ENCODE results near the gene LARGE1.

Gene LARGE1

DNA sequence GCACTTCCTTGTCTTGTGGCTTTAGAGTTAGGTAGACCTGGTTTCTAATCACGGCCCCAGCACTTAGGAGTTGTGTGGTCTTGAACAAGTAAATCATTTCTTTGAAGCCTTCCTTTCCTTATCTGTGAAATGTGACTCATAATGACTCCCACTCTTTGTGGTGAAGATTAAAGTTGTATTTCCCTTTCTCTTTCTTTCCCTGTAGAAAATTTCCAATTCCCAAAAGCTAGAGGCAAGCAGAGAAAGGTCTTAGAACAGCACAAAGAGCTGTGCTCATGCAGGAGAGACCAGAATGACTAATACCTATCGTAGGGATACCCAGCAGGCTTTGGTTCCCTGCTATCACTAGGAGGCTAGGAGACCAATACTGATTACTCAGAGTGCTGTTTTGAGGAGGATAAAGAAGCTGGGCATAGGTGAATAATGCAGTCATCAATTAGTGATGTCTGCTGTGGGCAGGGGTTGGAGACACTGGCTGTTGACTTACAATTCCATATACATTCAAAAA lies 591.4 kb downstream of the LARGE1 start:
- peak; percentile 49 for DNase-seq

DNA sequence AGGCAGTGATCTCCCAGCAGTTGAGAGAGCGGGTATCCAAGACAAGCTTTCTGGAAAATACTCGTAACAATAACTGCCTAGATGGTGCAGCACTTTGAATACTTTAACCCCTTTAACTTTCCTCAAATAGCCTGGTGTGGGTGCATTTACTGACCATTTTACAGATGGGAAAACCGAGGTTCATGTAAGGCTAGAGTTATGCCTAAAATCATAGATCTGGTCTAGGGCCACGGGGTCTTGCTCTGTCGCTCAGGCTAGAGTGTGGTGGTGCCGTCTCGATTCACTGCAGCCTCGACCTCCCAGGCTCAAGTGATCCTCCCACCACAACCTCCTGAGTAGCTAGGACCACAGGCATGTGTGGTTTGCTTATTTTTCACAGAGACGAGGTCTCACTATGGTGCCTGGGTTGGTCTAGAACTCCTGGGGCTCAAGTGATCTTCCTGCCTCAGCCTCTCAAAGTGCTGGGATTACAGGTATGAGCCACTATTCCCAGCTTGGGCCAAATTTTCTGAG lies 592.9 kb downstream of the LARGE1 start:
- no peak for DNase-seq

DNA sequence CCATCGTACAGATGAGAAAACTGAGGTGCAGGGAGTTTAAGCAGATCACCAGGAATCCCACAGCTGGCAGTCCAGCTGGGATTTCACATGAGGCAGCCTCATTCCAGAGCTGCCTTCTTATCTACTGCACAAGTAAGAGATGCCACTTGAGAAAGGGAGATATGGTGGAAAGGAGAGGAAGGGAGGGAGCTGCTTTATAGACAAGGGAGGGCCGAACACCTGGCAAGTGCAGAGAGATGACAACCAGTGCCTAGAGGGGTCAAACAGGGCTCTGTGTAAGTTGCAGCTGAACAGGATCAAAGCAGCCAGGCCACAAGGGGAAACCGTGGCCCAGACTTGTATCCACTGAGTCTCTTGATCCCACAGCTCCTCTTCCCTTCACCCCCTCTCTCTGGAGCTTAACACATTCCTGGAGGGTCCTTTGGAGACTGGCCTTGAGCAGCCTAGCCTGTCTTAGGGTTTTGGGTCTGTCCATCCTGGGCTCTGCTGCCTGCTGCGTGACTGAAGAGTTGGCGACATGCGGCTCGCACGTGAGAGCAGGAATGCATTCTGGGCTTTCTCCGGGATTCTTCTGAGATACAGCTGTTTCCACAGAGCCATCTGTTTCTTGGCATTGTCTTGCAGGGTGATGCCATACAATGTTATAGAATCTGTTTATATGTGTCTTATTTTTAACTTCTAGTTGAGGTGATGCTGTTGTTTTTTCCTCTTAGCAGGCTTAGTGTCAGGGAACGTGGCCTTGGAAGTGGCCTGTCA lies 593.6 kb downstream of the LARGE1 start:
- DNase-seq: no peak

DNA sequence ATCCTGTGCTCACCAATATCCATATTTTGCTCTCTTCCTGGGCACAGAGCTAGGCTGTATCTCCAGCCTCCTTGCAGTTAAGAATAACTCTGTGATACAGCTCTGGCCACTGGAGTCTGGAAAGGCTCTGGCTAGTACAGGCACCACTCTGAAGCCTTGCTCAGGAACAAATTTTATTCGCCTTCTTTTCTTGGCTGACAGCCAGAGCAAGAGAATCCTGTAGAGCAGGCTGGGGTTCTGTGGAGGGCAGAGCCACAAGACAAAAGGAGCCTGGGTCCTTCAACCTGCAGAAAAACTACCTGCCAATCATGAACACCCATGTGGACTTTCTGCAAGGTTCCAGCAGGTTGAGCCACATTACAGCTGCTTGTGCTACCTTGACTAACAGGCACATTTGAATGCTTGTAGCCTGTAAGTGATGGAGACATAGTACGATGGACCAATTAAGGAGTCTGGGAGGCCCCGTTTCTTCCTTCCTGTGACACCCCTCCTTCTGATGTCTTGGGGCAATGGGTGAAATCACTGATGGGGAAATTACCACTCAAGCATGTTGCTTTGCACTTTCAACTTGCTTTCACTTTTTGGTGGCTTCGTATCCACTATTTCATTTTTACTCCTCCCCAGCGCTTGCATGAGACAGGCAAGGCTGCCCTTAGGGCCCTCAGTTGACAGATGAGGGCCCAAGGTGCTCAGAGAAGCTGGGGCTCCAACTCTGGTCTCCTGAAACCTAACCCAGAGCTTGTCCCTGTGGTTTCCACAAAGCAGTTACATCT lies 594.9 kb downstream of the LARGE1 start:
- no peak for DNase-seq

DNA sequence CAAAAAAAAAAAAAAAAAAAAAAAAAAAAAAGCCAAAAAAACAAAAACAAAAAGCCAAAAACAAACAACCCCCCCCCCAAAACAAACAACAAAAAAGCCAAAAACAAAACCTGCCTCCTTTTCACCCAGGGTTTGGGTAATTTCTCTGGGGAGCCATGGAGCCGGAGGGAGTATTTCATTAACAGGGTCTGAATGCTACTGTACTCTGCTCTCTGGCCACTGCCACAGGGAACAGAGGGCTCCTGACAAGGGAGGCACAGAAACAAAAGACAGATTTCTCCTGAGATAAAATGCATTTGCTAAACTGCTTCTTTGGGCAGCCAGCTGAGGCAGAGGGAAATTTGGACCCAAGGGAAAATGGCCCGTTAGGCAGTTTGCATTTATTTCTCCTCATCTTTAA lies 596.0 kb downstream of the LARGE1 start:
- DNase-seq: no peak

DNA sequence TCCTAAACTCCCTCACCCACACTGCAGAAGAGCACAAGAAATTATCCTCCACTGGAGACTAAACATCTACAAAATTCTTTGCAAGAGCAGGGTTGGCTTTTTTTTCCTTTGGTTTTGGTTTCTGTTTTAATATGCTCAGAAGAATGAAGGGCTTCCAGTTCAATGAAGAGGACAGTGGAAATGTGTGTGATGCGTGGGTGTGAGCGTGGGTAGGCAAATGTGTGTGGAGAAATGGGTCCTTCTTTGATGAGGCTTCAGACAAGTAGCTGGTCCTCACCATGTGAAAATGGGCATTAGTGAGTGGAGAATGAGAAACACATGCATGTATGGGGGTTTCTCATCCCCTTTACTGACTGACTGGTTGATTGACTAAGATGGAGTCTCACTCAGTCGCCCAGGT lies 598.8 kb downstream of the LARGE1 start:
- no peak for DNase-seq

DNA sequence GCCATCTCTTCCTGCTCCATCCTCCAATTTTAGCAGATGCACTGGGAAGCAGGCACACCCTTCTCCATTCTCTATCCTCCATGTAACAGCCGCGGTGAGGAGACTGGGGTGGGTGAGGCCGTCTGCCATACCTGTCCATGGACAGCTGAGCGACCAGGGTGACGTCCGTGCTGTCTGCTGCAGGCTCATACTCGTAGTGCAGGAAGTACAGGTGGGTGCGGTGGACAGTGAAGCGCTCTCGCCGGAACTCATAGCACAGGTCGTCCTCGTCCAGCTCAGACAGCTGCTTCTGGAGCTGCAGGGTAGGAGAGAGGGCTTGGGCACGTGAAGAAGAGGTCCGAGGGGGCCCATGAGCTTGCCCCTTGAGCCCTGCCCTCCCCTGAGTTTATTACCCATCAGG lies 604.3 kb downstream of the LARGE1 start:
- DNase-seq: no peak

DNA sequence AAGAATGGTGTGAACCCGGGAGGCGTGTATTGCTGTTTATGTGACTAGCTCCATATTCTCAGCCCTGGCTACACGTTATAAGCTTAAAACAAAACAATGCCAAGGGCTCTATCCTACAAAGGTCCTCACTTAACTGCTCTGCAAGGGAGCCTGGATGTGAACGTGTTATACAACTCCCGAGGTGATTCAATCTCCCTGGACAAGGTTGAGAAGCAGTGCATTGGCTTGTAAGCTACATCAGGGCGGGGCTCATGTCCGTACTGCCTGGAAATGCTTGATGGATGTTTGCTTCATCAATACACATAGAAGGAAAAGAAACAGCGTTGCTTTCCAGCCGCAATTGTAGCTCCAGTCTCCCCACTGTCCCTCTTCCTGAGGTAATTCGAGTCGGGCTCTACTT lies 605.2 kb downstream of the LARGE1 start:
- DNase-seq: no peak

DNA sequence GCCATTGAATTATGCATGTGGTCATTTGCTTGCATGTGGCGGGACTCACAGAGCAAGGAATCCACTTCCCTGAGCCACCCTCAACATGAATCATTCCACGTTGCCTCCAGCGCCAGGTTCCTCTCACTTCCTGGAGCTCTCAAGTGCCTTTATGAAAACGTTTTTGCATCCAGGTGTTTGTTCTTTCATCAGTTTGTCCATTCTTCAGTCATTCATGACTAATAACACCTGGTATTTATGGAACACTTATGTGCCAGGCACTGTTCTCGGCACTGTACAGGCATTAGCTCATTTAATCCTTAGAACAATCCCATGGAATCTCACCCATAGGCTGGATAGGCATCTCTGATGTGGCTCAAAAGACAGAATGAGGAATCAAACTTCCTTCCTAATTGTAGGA lies 606.0 kb downstream of the LARGE1 start:
- no peak for DNase-seq

DNA sequence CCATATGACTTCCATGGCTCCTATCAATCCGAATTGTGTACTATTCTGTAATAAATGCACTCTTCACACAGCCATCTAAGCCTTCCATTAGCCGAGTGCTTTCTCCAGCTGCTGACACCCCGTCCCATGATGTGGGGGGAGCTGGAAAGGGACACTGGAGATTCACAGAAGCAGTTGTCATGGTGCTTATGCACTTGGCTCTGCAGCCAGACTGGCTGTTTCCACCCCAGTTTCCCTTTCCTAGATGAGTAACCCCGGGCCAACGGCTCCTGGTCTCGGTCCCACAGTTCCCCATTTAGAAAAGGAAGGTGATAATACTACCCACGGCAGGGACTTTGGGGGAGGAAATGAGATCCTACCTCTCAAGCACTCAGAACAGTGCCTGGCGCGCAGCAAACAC lies 617.2 kb downstream of the LARGE1 start:
- DNase-seq: no peak

DNA sequence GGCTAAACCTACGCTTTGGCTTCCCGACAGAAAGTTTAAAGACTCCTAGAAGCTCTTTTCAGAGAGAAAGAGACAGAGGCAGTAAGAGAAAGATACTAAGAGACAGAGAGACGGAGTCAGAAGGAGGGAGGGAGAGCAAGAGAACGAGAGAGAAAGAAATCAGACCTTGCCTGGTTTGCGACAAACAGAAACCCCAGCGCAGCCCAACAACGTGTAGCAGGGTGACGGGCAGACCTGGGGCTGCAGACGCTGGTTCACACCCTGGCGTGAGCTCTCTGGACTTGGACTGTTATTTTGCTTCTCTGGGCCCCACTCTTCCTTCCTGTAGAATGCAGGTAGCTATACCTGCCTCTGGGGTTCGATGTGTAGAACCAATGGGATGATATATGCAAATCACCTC lies 617.7 kb downstream of the LARGE1 start:
- DNase-seq: no peak

DNA sequence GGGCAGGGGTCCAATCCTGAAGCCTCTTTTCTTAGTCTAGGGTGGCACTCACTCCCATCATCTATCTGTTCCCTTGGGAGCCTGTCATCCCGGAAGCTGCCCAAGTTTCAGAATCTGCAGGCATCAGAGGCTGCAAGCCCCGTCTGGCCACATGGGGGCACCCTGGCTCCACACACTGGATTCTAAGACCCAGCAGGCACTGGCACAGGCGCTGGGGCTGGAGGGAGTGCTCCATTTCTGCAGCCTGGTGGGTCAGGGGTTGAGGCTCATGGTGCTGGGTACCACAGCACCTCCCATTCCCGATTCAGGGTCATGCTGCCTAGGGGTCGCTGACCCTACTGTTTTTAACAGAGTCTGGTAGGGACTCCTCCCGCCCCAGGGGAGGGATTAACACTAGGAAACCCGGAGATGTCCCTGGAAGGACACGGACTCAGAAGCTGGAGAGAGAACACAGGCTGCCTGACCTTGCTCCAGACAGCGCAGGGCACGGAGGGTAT lies 618.2 kb downstream of the LARGE1 start:
- DNase-seq: peak; percentile 79

DNA sequence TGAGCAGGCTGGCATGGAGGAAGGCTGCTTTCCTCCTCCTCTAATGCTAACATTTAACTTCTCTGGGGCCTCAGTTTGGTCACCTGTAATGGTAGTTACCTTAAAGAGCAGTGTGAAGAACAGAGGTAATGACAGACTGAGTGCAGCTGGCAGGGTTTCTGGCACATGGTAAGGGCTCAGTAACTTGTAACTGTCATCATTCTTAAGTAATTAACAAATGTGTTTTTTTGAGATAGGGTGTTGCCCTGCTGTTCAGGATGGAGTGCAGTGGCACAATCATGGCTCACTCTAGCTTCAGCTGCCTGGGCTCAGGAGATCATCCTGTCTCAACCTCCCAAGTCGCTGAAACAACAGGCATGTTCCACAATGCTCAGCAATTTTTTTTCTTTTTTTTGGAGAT lies 620.1 kb downstream of the LARGE1 start:
- DNase-seq: no peak

DNA sequence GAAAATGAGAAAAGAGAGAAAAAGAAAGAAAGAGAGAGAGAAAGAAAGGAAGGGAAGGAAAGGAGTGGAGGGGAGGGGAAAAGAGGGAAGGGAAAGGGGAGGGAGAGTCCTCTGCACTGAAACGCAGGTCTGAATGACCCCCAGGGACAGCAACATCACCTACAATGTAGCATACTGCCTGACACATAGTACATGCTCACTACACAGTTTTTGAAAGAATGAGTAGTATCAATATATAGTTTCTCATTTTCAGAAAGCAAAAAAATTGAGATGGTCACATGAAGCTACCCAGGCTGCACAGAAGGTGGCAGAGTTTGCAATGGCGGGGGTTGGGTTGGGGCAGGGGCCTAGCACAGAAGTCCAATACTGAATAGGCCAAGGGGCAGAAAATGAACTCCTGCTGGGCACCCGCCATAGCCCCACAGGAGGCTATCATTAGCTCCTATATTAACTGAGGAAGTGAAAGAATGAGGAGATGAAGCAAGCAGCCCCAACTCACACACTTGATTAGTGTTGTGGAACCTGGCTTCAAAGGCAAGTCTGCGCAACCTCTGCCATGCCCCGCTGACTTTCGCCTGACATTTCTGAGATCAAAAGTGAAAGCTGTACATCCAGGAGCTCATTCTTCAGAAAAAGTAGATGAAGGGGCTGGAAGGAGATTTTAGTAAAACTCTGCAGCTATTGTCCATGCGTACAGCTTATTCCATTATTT lies 620.9 kb downstream of the LARGE1 start:
- DNase-seq: no peak

DNA sequence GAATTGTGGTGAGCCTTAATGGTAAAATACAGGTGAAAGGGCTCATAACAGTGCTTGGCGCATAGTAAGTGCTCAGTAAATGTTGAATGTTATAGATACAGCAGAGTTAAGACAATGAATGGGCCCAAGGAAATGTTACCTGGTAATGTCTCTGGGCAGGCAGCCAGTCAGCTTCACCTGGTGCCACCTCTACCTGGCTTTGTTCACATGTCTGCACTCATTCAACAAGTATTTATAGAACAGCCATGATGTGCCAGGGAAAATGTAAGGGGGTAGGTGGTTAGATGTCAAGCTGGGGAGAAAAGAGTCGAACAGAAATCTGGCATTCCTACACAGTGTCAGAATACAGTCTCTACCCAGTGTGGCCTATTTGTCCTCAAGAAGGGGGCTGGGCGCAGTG lies 623.3 kb downstream of the LARGE1 start:
- DNase-seq: no peak

DNA sequence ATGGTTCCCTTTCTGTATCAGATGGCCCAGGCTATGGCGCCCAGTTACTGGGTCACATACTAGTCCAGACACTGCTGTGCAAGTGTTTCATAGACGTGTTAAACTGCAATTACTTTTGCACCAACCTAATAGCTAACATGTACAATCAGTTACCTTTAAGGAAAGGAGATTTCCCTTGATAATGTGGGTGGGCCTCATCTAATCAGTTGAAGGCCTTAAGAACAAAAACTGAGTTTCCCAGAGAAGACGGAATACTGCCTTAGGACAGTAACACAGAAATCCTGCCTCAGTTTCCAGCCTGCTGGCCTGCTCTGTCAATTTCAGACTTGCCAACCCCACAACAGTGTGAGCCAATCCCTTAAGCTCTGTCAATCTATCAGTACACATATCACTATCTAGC lies 632.2 kb downstream of the LARGE1 start:
- no peak for DNase-seq

DNA sequence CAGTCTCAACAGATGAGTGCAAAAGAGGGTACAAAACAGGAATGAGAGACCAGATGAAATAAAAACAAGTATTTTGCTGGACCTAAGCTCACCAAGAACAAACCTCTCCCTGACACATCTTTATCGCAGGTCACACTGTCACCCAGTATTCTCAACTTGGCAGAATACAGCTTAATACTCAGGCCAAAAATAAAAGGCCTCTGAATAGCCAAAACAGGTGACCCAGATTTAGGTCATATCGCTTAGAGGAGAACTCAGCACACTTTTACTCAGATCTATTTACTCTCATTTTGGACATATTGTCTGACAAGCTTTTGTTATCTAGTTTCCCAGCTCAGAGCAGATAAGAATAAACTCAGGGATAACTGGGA lies 645.2 kb downstream of the LARGE1 start:
- no peak for DNase-seq

DNA sequence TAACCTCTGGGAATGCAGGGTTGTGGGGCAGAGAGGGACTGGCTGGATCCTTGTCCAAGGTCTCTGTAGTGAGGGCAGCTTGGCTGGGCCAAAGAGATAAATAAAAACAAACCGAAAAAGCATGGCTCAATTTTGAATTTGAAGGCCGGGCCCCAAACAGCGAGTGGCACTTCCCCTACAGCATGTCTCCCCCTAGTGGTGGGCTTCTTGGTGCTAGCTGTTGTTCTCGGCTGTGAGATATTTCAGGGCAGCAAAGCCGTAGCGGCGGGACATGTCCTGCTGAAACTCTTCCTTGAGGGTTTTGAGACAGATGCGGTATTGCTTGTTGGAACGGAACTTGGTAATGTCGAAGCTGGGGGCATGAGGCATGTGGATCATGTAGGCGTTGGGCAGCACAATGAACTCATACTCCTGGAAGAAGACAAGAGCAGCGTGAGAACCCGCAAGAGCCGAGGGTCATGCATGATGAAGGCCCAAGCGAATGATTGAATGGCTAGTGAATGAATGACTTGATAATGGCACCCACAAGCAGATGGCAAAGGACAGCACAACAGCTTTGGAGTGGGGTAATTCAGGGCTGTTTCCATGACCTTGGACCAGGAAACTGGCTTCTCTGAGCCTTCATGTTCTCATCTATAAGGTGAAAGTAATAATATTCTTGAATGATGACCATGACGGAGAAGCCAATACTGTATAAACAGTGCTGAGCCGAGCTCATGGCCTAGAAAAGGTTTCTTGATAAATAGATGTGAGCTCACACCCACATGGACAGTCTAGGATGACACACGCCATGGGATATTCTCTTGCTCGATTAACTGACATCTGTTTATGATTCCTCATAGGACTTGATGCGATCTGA lies 645.8 kb downstream of the LARGE1 start:
- peak; percentile 36 for DNase-seq

DNA sequence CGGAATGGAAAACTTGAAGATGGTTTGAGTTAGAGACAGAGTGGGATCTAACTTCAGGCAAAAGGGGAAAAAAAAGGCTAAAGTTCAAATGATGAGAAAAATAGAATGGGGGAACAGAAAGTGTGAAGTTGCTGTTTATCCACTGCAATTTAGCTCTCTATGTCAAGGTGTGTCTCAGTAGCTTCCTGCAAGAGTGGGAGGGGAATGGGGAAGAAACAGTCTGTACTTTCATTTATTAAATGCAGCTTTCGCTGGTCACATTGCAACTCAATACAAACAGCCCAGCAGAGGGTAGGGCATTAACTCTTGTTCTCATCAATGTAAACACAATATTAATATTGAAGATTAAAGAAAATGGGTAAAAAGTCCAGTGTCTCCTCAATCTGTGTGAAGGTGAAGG lies 647.4 kb downstream of the LARGE1 start:
- no peak for DNase-seq

DNA sequence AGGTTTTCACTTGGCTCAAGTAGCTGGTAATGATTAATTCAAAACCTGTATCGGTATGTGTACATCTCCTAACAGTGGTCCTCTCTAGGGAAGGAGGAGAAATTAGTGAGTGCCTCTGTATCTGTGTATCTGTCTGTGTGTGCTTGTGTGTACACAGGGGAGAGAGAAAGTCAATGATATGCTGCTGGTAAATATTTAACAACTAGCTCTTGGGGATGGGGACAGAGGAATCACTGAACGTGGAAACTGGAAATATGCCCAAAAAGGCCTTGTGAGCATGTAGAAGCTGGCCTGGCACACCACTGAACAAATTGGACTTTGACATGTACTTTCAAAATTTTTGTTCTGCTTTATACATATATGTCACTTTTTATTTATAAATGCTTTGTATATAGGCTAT lies 648.1 kb downstream of the LARGE1 start:
- no peak for DNase-seq

DNA sequence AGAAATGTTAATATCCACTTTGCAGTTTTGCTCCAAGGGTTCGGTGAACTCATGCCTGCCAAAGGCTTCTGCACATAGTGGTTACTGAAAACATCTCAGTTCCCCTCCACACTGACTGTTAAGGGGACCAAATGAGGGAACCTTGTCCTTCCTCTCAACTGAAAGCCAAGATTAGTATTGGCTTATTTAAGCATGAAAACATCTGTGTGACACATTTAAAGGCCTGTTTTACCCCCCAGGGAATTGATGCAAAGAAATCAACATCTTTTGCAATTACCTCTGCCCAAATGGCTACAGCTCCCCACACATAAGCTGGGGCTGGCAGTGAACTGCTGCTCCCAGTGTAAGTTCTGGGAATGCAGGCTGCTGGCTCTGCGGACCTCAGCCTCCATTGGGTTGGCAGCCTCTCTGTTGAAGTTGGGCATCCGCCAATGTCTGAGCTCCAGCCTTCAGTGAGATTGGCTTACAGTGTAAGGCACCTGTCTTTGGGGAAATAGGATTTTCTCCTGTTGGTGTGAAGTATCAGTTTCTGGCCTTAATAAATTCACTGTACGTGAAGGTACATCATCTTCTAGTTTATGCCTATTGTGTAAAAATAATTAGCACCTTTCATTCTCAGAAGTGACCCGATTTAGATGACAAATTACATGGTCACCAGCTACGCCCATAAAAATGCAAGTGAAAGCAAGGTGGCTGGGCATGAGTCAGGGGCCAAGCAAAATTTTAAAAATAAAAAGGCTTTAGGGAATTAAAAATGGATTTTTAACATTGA lies 648.7 kb downstream of the LARGE1 start:
- no peak for DNase-seq

DNA sequence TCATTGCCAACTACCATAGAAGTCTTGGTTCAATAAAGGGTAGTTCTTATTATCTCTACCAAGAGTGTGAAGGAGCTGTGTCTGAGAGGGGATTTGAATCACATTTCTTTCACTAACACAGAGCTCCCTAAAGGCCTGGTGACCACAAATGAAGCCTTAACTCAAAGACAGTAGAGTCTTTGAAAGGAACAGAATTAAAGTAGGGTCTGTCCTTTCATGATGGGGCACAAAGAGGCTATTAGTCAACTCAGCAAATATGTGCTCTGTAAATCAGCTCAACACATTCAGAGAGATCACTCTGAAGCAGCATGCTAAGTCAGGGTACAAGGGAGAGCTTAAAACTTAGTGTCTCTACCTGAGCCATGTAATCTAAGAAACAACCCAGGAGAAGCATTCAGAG lies 649.7 kb downstream of the LARGE1 start:
- DNase-seq: no peak
